GM12872 (cell line): ENCODE measurements around the gene SPACA1.

Experiments
- TF ChIP-seq, protein P1 (sequence below): IDR thresholded peaks from 3 replicates; pipeline ENCODE4 v1.5.1; 2011; ENCODE audit warnings: low read depth, mild to moderate bottlenecking, low read length, moderate library complexity; ENCODE audit not compliant: insufficient read depth

SPACA1 gene

DNA sequence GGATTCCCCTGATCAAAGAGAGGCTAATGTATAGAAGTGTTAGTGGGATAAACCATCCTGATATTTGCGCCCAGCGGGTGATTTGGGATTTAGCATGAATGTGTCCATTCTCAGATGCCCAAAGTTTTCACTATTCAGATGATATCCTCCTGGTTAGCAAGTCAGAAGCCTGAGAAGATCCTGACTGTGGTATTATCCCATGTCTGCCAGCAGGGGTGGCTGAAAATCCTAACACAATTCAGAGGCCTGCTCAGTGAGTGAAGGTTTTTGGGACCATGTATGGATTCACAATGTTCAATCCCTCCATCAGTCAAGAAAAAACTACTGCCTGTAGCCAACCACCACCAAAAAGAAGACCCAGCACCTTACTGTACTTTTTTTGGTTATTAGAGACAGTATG lies 34.1 kb upstream of the SPACA1 start:
- TF ChIP-seq, protein P1, sequence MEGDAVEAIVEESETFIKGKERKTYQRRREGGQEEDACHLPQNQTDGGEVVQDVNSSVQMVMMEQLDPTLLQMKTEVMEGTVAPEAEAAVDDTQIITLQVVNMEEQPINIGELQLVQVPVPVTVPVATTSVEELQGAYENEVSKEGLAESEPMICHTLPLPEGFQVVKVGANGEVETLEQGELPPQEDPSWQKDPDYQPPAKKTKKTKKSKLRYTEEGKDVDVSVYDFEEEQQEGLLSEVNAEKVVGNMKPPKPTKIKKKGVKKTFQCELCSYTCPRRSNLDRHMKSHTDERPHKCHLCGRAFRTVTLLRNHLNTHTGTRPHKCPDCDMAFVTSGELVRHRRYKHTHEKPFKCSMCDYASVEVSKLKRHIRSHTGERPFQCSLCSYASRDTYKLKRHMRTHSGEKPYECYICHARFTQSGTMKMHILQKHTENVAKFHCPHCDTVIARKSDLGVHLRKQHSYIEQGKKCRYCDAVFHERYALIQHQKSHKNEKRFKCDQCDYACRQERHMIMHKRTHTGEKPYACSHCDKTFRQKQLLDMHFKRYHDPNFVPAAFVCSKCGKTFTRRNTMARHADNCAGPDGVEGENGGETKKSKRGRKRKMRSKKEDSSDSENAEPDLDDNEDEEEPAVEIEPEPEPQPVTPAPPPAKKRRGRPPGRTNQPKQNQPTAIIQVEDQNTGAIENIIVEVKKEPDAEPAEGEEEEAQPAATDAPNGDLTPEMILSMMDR, result peak; percentile 36

DNA sequence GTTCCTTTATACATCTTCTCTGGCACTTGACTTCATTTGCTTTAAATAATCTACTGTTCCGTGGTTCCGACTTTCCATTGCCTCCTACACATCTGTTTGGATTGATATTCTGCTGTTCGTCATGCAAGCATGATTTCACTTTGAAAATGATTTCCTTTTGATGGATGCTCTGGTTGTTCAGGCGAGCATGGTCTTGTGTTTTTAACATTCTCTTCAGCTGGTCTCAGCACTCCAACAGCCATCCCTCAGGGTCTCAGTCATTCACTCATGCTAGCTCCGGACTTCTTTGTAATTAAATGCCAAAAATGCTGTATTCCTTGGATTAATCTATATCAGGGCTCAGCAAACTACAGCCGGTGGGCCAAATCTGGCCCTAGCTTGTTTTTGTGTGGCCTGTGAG lies 27.2 kb upstream of the SPACA1 start:
- TF ChIP-seq, protein P1, result no peak

DNA sequence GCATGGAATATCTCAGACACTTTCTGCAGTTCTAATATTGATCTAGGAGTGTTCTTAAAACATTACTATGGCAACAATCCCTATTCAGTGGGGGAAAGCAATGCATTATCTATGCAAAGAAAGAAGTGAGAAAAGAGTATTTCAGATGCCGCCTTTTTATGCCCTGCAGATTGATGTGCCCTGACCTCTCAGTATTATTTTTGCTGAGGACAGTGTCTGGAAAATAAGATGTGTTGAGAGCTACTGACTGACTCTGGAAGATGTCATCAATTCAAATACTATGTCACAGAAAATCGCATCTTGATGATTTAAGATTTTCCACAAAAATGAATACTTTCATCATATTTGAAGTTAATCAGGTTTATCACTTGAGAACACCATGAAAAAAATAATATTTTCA lies 22.9 kb upstream of the SPACA1 start:
- TF ChIP-seq, protein P1, result no peak

DNA sequence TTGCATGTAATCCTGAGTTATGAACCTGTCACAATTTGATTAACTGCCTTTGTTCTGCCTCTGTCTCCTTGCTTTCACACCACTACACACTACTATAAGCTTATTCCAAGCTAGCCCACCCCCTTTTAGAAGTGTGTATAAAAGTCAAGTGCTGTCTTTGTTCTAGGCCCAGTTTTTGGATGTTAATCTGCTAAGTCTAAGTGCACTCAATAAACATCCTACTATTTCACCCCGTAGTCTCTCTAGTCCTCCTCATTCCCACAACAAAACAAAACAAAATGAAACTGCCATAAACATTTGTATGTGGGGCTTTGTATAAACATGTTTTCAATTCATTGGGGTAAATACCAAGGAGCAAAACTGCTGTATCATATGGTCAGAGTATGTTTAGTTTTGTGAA lies 16.1 kb upstream of the SPACA1 start:
- TF ChIP-seq, protein P1, result no peak

DNA sequence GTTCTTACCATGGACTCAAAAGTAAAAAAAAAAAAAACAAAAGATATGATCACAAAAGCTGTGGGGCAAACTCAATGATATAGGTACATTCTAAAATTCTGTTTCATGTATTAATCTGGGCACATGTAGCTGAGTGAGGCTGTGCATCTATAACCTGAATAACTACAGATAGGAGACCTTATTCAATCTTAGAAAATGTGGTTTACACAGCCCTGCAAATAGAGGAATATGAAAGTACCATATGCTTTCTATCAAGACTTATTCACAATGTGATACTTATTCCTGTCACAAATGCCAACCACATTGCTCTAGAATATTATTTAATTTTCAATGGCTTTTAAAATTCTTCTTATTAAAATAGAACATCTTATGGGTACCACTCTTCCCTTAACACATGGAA lies 3.1 kb upstream of the SPACA1 start:
- TF ChIP-seq, protein P1, result no peak

DNA sequence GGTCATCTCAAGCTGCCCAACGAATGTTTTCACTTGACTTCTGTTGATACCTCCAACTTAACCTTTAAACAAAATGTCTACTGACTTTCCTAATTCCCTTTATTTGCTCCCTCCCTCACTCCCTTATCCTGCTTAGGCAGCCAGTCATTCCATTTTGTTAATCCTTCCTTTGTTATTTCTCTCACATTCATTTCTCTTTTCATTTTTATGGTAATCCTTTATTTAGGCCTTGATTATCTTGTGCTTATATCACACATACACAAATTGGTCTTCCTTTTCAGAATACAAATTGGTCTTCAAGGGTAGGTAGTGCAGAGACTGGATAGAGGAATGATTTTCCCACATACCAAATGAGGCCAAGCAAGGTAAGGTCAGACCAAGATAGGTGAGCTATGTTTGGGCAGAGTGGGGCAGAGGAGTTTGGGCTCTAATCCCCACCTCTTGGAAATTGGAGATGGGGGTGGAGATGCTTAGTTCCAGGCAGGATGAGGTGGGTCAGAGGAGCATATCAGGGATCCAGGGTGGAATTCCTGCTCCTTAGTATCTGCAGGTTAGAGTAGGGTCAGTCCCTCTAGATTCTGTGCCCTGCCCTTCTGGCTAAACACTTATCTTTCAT lies 2.0 kb upstream of the SPACA1 start:
- TF ChIP-seq, protein P1, result no peak

DNA sequence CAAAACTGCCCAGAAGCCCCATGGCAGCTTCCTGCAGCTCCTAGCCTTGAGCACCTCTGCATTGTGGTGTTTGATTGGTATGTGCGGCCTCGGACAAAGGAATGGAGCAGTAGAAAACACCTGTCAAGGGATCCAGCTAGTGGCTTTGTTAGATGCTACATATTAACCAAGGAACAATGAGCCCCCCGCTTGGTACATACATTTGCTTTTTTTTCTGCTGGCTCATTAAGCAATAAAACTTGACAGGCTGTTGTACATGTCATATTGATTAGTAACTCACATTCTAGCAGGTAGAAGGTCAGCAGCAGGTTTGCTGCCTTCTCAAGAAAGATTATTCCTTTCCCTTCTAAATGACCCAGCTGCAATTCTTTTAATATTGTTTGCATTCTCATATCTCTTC lies 937 bp downstream of the SPACA1 start:
- TF ChIP-seq, protein P1, result no peak
